HG03095 (cell line): Measurements from ENCODE around the gene MPIG6B.
A peak's percentile ranks its signal among the peaks of the same experiment; 100 is the strongest.

Experiments
- ATAC-seq: cut with Tn5 transposase; IDR thresholded peaks from one replicate; pipeline ENCODE4 v1.9.1; 2021; ENCODE audit warnings: moderate library complexity; ENCODE audit not compliant: unreplicated experiment

Gene MPIG6B

DNA sequence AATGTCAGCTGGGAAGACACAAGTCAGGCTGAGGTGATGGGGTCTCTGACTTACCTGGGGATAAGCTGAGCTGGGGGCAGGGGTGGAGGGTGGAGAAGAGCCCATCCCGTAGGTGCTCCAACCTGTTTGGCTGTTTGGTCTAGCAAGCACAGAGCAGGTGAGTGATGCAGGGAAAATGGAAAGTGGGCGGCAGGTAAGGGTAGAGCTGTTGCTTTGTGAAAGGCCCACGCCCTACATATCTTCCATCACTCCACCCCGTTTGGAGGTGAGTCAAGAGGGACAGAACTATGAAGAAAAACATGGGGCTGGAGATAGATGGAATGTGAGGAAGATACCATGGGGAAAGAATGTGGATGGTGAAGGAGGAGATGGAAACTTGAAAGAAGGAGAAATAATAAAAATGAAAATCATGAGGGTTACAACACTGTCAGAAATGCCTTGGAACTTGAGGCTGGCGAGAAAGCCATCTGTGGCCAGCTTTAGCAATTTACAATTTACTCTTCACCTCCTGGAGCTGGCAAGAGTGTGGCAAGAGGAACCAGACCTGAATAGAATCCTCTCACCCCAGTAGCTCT is 2.9 kb upstream of the MPIG6B start:
- ATAC-seq, result no peak

DNA sequence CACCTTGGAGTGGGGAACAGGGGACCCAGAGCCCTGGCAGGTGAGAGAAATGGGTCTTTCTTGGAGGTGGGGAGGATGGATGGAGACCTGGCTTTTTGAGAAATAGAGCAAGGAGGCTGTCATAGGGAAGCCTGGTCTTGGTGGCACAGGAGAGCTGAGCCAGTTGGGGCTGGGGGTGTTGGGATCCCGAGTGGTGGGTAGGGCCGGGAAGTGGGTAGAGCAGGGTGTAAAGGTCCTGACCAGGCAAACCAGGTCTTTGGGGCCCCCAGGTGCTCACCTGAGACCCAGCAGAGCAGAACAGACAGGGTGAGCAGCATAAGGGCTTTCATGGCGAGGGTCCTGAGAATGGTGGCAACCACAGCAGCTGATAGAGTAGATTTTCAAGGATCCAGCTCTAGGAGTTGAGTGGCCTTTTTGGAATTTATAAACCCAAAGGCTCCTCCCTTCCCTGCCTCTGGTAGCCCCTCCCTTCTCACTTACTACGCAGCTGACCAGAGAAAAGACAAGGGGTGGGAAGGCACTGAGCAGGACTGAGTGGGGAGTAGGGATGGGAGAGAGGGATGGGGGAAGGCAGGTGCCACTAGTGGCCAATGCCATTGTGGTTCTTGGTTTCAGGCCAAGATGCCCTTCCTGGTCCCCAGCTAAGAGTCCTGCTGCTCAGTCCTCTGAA is 1.7 kb upstream of the MPIG6B start, which contains the start of gene LY6G6C:
TSS of gene LY6G6C (minus strand) at position 396 of the 670 bp plus-strand sequence. CDS start at position 329, 67 bp downstream.
- no peak for ATAC-seq

DNA sequence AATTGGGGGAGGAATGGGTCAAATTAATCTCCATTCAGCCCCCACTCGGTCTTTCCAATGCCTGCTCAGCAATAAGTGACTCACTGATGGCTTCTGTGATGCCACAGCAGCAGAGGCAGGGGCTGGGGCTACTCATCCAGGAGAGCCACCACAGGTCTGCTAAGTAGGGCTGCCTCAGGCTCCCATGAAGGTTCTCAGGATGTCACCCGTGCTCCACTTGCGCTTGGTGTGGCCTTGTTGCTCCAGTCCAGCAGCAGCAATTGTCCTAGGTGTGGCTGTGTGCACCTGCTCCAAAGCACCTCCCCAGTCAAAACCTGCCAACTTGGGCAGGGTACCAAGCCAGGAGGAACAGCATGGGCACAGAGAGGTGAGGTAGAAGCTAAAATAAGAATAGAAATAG is 1.0 kb upstream of the MPIG6B start:
- no peak for ATAC-seq

DNA sequence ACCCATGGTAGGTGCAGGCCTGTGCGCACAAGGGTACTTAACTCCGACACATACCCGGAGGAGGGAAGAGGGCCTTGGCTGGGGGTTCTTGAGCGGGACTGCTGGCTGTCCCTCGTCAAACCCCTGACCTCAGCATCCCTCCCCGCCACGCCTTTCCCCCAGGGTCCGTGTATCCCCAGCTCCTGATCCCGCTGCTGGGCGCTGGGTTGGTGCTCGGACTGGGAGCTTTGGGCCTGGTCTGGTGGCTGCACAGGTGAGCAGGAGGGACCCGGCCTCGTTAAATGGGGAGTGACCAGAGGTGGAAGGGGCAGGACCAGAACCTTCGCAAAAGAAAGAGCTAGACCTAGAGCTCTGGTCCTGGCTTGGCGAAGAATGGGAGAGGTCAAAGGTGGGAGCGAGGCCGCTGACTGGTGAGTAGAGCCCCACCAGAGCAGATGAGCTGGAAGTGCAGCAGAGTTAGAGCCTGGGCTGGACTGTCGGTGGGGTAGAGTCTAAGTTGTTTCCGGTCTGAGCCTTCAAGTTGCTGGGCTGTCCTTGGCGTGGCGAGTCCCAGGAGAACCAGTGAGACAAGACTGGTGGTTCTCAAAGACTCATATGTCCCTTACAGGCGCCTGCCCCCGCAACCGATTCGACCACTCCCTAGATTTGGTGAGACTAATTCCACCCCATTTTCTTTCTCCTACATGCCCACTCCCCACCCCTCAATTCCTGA is 963 bp downstream of the MPIG6B start:
- ATAC-seq, result no peak

DNA sequence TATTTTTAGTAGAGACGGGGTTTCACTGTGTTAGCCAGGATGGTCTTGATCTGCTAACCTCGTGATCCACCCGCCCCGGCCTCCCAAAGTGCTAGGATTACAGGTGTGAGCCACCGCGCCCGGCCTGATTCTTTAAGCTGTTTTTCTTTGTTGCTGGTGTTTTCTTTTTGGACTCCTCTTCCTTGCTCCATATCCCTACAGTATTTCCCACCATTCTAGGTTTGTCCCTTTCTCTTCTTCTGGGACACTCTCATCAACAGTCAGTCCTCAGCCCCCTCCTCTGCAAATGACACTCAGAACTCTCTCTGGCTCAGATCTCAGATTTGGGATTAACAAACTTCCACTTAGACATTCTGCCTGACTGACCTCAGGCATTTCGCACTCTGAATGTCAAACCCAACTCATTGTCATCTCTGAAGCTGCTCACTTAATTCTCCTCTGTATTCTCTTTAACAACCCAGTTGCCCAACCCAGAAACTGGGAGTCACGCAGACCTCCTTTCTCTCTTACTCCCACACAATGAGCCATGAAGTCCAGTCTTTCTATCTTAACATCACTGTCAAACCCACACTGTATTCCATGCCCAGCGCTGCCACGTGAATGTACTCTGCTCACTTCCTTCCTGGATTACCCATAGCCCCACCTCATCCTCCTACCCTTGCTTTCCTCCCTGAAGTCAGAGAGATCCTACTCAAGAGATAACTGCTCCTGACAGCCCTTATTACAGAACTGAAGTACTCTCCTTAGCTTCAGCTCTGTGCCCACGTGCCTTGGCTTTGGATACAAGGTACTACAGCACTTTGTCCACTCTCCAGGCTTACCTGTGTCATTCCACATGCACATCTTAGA is 2.6 kb downstream of the MPIG6B start:
- no peak for ATAC-seq

DNA sequence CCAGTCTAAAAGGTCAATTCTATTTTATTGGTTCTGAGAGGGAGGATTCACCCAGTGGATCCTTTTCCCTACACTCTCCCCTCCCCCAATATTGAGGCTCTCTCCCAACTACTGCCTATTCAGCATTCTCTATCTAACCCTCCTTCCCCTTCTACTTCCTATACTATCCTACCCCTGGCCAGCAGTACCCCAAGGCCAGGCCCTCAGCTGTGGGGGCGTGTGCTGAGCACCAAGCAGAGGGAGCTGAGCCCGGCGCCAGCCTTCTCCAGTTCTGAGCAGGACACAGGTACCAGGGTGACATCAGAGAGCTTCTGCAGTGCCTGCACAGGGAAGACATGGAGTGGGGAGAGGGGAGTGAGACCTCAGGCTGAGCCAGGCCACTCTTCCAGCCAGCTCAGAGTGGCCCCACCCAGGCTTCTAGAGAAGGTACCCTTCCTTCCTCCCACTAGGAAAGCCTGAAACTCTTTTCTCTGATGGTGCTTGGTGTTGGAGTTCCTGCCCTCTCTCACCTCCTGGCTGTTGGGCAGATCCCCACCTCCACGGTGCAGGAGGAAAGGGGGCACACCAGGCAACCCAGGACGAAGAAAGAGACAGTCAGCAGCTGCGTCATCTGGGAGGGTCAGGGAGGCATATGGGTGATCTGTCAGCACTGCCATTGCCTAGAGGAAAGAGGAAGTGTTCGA is 4.0 kb downstream of the MPIG6B start:
- no peak for ATAC-seq

DNA sequence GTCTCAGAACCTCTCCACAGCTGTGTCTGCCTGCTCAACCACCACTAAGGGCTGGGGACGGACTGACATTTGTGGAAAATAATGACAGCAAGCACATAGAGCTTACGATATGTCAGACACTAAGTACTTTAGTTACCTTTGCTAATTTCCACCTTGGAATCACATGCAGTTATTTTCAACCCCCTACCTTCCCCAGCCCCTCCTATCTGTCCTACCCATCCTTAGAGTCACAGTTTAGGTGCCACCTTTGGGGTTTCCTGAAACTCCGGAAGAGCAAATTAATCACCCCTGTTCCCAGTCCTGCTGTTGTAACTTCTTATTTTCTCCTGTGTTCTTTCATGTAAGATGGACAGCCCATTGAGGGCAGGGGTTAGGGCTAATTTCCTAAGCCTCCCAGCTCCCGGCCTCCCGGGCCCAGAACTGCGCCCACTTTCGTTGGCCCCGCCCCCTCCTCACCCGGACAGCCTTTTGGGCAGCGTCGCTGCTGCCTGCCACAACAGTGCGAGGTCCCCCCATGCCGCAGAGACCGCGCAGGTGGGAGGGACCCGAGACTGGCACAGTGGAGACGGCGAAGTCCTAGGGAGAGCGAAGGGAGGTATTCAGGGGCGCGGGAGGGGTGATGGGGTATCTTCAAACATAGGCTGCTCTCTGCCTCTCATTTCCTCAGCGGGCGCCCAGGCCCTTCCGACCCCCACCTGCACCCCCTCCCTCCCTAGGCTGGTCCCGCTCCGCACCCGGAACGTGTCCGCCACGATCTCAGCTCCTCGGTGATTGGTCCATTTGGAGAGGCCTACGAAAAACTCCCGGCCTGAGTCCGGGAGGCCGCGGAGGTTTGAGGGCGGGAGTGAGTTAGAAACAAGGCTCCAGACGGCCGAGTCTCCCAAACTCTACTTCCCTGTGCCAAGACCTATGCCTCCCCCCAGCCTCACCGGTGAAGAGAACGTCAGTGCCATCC is 4.8 kb downstream of the MPIG6B start:
- no peak for ATAC-seq

DNA sequence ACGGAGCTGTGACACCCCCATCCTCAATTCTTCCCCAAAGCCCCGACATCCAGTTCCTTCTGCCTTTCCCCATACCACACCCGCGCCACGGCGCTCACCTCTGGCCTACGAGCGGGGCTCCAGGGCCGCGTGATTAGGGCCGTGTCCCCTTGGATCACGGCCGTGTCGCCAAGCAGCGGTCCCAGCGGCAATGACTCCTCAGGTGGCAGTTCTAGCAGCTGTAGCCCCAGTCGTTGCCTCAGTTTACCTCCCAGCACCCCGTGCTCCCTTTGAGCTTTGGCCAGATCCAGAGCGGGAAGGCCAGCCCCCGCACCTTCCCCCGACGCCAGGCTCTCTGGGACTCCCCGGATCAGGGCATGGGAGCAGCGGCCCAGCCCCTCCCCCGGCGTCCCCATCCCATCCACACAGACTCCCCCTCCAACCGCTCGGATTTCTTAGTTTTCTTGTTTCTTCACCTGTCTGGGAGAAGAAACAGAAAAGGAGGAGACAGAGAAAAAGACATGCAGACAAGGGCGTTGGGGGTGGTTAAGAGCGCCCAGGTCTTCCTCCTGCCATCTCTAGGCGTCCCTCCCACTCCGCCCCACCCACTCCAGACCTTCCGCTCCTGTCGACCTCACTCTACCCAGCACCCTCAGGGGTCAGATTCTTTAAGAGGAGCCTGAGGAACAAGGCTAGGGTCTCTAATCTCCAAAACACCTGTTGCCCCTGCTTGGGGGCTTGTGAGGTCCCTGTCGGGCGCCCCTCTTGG is 5.8 kb downstream of the MPIG6B start, which contains the start of gene DDAH2:
TSS of gene DDAH2 (minus strand) at position 533 of the 748 bp plus-strand sequence. CDS start at position 395, 138 bp downstream.
- no peak for ATAC-seq

DNA sequence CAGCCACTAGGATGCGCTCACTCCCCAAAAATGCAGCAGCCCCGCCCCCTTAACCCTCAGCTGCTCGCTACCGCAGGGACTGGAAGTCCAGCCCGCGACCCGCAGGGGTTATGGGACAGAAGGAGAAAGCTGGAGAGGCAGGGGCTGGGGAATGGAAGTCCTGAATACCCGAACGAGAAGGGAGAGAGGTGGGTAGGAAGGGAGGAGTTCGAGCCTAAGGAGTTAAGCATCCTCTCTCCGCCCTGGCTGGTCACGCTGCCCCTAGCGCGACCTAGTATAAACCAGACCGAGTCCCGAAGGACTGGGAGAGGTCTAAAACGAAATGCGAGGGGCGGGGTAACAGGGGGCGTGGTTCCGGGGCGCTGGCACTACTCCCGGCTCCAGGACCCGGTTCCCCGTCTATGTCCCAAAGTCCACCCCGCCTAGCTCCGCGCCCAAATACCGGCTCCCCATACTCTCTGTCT is 6.4 kb downstream of the MPIG6B start:
- ATAC-seq, result peak; percentile 45

DNA sequence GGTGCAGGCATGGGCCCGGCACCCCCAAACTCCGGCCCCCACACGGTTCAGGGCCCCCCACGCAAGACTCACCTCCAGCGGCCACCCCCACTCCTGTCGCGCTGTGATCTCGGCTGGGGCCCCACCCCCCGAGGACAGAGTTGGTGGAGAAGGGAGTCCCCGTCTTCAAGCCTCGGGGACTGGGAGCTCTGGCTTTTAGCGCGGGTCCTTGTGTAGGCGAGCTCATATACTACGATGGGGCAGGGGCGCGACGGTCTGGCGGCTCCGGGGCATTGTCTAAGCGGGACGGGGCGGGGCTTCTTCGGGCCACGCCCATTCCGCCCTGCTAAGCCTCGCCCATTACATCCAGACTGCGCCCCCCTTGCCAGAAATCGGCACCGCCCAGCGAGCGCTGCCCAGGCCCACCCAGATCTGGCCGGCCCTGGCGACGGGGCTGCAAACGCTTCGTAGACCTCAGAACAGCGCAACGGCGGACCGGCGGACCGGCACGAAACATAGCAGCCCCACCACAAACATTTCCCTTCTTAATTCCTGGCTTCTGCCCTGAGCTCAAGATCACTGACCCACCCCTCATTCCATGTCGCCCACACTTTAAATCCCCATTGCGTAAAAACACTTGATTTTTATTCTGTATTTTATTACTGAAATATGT is 6.9 kb downstream of the MPIG6B start:
- ATAC-seq, result no peak

DNA sequence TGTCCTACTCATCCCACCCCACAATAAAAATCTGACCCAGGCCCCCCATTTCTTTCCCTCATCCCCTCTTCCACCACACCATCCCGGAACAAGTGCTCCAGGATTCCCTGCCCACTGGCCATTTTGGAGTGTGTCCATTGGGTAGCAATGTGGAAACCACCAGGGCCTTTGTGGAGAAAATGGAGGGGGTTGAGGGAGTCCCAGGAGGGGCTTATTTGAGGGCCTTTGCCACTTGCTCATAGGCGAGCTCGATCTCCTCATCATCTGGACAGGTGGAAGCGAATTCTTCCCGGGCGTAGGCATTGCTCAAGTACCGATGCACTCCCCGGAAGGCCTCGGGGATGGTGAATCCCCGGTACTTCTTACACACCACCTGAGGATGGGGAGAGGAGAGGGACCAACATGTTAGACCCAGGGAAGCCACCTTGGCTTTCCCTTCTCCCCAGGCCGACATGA is 7.5 kb downstream of the MPIG6B start:
- no peak for ATAC-seq

DNA sequence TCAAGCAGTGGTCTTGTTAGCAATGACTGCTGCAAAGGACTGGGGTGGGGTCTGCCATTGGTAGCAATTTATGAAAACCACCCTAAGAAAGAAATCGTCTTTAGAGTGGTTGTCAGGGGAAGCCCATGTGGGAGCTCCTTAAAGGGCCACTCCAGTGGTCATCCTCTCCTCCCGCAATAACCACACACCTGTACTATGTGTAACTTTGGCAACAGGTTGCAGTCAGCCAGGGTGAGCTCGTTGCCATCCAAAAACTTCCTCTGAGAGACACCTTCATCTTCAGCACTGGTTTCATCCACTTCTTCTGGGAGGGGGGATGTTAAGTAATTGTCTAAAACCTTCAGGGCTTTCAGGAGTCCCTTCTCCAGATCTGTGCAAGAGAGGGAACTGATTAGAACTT is 8.9 kb downstream of the MPIG6B start:
- ATAC-seq, result no peak

DNA sequence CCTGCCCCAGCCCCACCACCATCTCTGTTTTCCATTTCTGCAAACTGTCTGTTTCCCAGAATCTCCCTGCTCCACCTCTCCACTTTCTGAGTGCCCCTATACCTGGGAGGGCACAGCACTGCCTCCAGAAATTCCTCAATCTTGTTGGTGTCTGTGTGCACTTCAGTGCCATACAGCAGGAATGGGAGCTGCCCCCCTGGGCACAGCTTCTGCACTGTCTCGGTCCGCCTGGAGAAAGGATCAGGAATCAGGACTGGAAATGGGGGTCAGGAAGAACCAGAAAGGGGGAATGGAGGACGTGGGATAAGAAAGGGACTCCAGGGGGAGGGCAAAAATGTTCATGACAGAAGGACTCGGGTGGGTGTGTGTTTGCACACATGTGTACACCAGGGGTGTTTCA is 10.6 kb downstream of the MPIG6B start:
- ATAC-seq, result no peak

DNA sequence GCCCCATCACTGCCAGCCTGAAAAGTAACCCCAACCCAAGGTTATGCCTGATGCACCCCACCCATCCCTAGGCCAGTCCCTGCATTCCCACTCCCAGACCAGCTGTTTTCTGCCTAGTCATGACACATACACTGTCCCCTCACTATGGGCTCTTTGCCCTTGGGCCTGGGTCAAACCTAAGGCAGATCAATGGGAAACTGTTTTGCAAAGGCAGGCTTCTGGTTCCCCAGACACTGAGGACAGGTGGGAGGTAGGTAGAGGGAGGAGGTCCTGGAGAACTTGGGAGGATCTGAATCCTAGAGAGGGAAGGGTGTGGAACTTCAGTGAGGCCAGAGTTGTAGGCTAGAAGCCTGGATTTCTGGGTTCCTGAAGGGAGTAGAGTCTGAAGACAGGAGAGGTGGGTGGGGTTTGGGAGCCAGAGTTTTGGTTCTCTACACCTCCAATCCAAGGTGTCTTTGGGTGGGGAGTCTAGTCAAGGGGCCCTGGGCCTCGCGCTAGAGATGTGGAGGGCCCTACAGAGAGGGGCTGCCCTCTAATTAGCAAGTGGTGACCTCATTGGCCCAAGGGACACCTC is 11.2 kb downstream of the MPIG6B start:
- ATAC-seq, result no peak

DNA sequence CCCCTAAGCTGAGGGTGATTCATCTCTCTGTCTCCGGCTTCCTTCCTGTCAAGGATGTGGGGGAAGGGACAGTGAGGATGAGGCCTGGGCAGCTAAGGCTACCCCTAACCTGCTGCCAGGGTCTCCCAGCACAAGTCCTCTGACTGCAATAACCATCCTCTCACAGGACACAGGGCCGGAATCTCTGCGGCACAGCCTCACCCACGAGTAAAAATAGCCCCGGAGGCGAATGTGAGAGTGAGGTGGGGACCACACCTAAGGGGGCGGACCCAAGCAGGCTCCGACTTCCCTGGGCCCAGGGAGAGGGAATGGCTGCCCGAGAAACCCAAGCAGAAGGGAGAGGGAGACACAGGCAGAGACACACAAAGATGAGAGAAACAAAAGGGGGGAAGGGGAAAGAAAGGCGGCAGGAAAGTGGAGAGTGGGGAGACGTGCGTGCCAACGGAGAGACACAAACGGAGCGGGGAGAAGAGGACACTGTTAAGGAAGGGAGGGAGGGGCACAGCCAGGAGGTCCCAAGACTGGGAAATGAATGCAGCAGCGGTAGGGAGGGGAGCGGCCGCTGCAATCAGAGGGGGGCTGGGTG is 11.7 kb downstream of the MPIG6B start:
- peak; percentile 24 for ATAC-seq

DNA sequence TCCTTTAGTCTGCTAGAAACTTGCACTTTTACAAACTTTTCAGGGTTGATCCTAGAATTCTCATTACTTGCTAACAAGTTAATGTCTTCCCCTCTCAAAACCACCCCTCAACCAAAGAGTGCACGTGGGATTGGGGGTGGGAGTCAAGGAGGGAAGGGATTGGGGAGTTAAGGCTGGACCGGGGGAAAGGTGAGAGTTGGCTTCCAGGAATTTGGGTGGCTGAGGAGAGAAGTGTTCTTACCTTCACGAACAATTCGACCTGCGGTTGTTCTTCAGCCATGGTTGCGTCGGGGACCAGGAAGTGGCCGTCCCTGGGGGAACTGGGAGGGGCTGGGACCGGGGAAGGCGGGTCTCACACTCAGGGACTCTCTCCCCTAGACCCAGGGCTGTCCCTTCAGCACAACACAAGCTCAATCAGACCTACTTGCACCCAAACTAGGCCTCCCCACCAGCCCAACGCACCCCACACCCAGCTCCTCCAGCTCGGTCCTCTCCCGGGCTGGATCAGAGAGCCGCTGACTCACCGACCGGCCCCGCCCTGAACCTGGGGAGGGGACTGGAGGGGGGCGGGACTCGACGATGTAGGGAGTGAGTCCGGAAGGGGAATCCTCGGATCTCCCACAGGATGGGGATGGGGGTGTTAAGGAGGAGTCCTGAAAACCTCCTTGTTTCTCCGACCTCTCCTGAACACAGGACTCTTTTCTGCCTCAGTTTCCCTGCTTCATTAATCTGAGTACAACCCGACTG is 13.0 kb downstream of the MPIG6B start, which contains the start of gene CLIC1:
TSS of gene CLIC1 (minus strand) at position 510 of the 747 bp plus-strand sequence. CDS start at position 280, 230 bp downstream.
- no peak for ATAC-seq
